Transverse colon (tissue), 4 donors: ENCODE results near the gene PPP1R15B. TPM values are rescaled to one million over a fixed set of nuclear protein-coding genes. Genes with fewer than 3 reads are reported as not detected.

ENCODE experiments used
- DNase-seq: peaks from one replicate; pipeline ENCODE4 v3.0.0-alpha.2; 2019
- H3K27ac ChIP-seq, 4 donors: fragments of 200-600 bp; sonication (generic); 2 replicates each; pipeline ENCODE4 v1.5.1; 2016 to 2018; ENCODE audit warnings: inconsistent platforms in 4 of 4
- H3K27me3 ChIP-seq: fragments of 200-600 bp; sonication (generic); 2 replicates; pipeline ENCODE4 v1.5.1; 2017; ENCODE audit warnings: inconsistent platforms
- H3K36me3 ChIP-seq, 4 donors: fragments of 200-600 bp; sonication (generic); 2 replicates each; pipeline ENCODE4 v1.5.1; 2017 to 2019; ENCODE audit warnings: inconsistent platforms in 4 of 4
- H3K4me1 ChIP-seq, 4 donors: fragments of 200-600 bp; sonication (generic); 2 replicates each; pipeline ENCODE4 v1.5.1; 2017 to 2020; ENCODE audit warnings: inconsistent platforms in 4 of 4
- H3K4me3 ChIP-seq, 4 donors: fragments of 200-600 bp; sonication (generic); 1 replicate in 1 of 4; 2 replicates in 3 of 4; pipeline versions ENCODE4 v1.5.1 to v1.6.1; 2017 to 2019; ENCODE audit warnings: inconsistent platforms in 4 of 4
- H3K9me3 ChIP-seq, 2 donors: fragments of 200-600 bp; sonication (generic); 2 replicates each; pipeline ENCODE4 v1.5.1; 2017 to 2019; ENCODE audit warnings: inconsistent platforms in 2 of 2
- CTCF ChIP-seq, 5 experiments: fragments of 200-600 bp in 3 of 5; fragments of 450-650 bp in 2 of 5; sonication (generic) in 3 of 5; IDR thresholded peaks; 1 replicate in 2 of 5; 2 replicates in 3 of 5; pipeline ENCODE4 v1.5.1; 2016 to 2017; ENCODE audit warnings: antibody characterized with exemption in 5 of 5, inconsistent platforms in 3 of 5, mild to moderate bottlenecking in 2 of 5, moderate library complexity in 1 of 5
- EP300 ChIP-seq: sonication (generic); formaldehyde crosslinking; IDR thresholded peaks from one replicate; pipeline ENCODE4 v1.6.1; 2017; ENCODE audit warnings: antibody characterized with exemption, low read depth
- POLR2A ChIP-seq: fragments of 450-650 bp; IDR thresholded peaks from one replicate; pipeline ENCODE4 v1.6.1; 2016; ENCODE audit warnings: antibody characterized with exemption, mild to moderate bottlenecking, moderate library complexity
- POLR2AphosphoS5 ChIP-seq, 3 donors: sonication (generic); formaldehyde crosslinking; IDR thresholded peaks; one replicate each; pipeline ENCODE4 v1.6.1; 2016; ENCODE audit warnings: antibody characterized with exemption in 3 of 3
- WGBS, 2 donors: methylation state at CpG; one replicate each; pipeline ENCODE4 v1.1.5; 2018; ENCODE audit warnings: low coverage in 1 of 2; 5-methylcytosine and 5-hydroxymethylcytosine counted together
- in situ Hi-C, 4 donors: fragments of 200-750 bp; cut with MboI; loops; one replicate each; pipeline versions ENCODE4 v1.15.0 to v1.15.1; 2017; ENCODE audit warnings: low sequenced_read_pairs in 3 of 4, low pct_ligation_motif_present in 1 of 4, low pct_unique_long_range_greater_than_20kb in 1 of 4
- intact Hi-C: fragments of 100-400 bp; cut with DNase I; formaldehyde crosslinking; loops from one replicate; pipeline ENCODE4 v1.15.1; 2023; ENCODE audit warnings: low total_unique reads
- total RNA-seq, 4 donors: library from RNA; depleted of rRNA; stranded (reverse); fragments of >200 nt; gene quantifications; one replicate each; pipeline ENCODE4 v1.1.0, GENCODE V29; 2016

Gene PPP1R15B
- total RNA-seq, 4 donors from 2014 or later = 30.8 to 74.2 (median 54.5) TPM

- intact Hi-C loops = loop anchor here (2.0 kb wide), 1 partner anchor 56 kb away; no protein-coding TSS in a partner anchor
Observed at GRCh38 chr1:204446413-204447111, 34.9 kb upstream of the PPP1R15B start.

DNA sequence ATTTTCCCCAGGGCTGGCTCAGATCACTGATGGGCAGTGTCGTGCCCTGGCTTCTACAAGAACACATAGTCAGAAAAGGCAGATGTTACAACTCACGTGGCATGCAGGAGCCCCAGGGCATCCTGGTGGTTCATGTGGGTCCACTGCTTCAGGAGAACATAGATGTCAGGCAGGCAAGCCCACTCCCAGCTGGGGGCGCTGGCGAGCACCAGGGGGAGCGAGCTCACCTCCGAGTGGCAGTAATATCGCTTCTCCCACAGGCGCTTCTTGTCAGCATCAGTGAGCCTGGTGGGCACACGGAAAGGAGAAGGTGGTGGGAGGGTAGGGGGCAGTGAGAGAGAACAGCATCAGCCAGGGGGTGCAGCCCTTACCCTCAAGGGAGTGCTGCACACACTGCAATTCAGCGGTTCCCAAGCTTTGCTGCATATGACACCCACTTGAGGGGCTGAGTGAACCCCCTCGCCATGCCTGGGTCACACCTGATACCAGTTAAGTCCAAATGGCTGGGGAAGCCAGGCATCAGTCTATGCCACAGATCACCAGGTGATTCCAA, 34.3 kb upstream of the PPP1R15B start:
- WGBS, 2 donors = 34 to 50% methylated on average over 7 to 11 of the region's 11 CpGs
- Histone ChIP-seq H3K27ac (peak overlapping the region in 3 of 4 donors; percentile 17 to 97 (median 88)), H3K4me3 (no peak overlapping the region), H3K9me3 (no peaks in the 10 kb centered on the region), H3K36me3 (peaks cover 0 to 27% (median 4%) of the 10 kb centered on the region in 4 donors), H3K4me1 (peaks cover 24 to 48% (median 27%) of the 10 kb centered on the region in 4 donors), H3K27me3 (no peaks in the 10 kb centered on the region)
- TF ChIP-seq EP300 (no peak), POLR2AphosphoS5 (IDR thresholded peaks at IDR 0.05) (no peak), CTCF (IDR thresholded peaks at IDR 0.05) (peak in 3 of 5 experiments; percentile 20 to 51 (median 27)), POLR2A (no peak)
- peak; percentile 73 for DNase-seq
- intact Hi-C loops (loop anchor here (2.0 kb wide), 1 partner anchor 57 kb away; no protein-coding TSS in a partner anchor), in situ Hi-C loops (loop anchor here in 3 of 4 donors (5.0 to 25.0 kb wide), 3 partner anchors 56 to 366 kb away; no protein-coding TSS in a partner anchor)

More at GRCh38 chr1:204446413-204447111, 34.9 kb upstream of the PPP1R15B start:
- peak overlapping the region; percentile 39 to 97 (median 89) for H3K27ac ChIP-seq
- H3K9me3 ChIP-seq = no peaks in the 10 kb centered on the region
- in situ Hi-C loops = loop anchor here in 3 of 4 donors (5.0 to 25.0 kb wide), 3 partner anchors 56 to 366 kb away; no protein-coding TSS in a partner anchor
- peaks cover 0 to 27% (median 4%) of the 10 kb centered on the region in 4 donors for H3K36me3 ChIP-seq
- no peak overlapping the region for H3K4me3 ChIP-seq
- TF ChIP-seq POLR2AphosphoS5 (IDR thresholded peaks at IDR 0.05) = peak in 1 of 3 donors; percentile 7
- TF ChIP-seq CTCF (IDR thresholded peaks at IDR 0.05) = peak; percentile 62 to 80 (median 71)
- TF ChIP-seq POLR2A = no peak
- TF ChIP-seq EP300 = no peak
- H3K4me1 ChIP-seq = peaks cover 31 to 54% (median 33%) of the 10 kb centered on the region in 4 donors
- DNase-seq = peak; percentile 82
- whole genome bisulfite sequencing, 2 donors = 51% methylated on average over 11 of the region's 11 CpGs; no CpG with 5 or more reads in 1 of the 2 donors
- no peaks in the 10 kb centered on the region for H3K27me3 ChIP-seq

DNA sequence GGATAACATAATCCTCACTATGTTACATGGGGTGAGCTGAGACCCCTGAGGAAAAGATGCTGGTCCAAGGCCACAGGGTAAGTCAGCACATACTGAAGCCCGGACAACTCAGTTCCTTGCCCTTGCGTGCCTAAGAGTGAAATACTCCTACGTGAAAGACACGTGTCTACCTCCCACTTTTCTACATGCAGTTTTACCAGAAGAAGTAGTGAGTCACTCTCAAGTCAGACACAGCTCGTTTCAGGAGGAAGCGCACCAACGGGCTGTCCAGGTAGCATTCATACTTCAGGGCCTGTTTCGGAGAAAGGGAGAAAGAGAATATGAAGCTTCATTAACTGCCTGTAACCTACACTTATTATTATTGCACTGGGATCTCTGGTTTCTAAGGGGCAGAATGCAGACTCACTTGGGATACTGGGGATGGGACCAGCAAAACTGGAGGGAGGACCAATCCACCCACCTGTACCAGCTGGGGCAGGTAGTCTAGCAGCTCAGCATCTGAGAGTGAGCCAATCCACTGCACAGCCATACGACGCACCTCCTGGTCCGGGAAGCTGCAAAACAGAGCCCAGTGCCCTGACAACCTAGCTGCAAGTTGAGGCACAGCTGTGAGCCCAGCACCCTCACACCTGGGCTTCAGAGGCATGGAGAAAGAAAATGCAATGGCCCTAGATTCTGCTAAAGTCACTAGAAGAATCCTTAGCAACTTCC, 32.4 kb upstream of the PPP1R15B start:
- no peak for DNase-seq
- Histone ChIP-seq H3K4me3 (no peak overlapping the region), H3K4me1 (peaks cover 10 to 36% (median 11%) of the 10 kb centered on the region in 4 donors), H3K27ac (no peak overlapping the region), H3K9me3 (no peaks in the 10 kb centered on the region), H3K27me3 (no peaks in the 10 kb centered on the region), H3K36me3 (peaks cover 0 to 27% (median 4%) of the 10 kb centered on the region in 4 donors)
- in situ Hi-C loops (loop anchor here in 3 of 4 donors (5.0 to 25.0 kb wide), 3 partner anchors 58 to 368 kb away; no protein-coding TSS in a partner anchor), intact Hi-C loops (no loop called here)
- TF ChIP-seq POLR2A (no peak), CTCF (IDR thresholded peaks at IDR 0.05) (no peak)
- WGBS, 2 donors = 86% methylated on average over 11 of the region's 11 CpGs; no CpG with 5 or more reads in 1 of the 2 donors
